Astrocyte (in vitro differentiated cells and primary cell): ENCODE results near the gene OR56A4. TPM values are rescaled to one million over a fixed set of nuclear protein-coding genes. Genes with fewer than 3 reads are reported as not detected.

Source experiments
- DNase-seq: peaks from one replicate; pipeline ENCODE4 v3.0.0-alpha.2; 2010; ENCODE audit warnings: low read depth
- FAIRE-seq: peaks from 2 replicates; lab custom pipeline; 2011; peaks lifted over from hg19 to GRCh38; lab: Jason Lieb, UNC
- H2AFZ ChIP-seq: 2 replicates; pipeline ENCODE4 v1.6.0; 2012; ENCODE audit warnings: low read depth, low read length, inconsistent platforms
- H3K27ac ChIP-seq: 2 replicates; pipeline ENCODE4 v1.5.1; 2011; ENCODE audit warnings: low read depth, low read length, inconsistent platforms
- H3K27me3 ChIP-seq: 2 replicates; pipeline ENCODE4 v1.6.0; 2011; ENCODE audit warnings: low read length, inconsistent platforms; ENCODE audit not compliant: insufficient read depth
- H3K36me3 ChIP-seq: 2 replicates; pipeline ENCODE4 v1.5.1; 2011; ENCODE audit warnings: low read length, inconsistent platforms; ENCODE audit not compliant: insufficient read depth
- H3K4me1 ChIP-seq: 2 replicates; pipeline ENCODE4 v1.5.1; 2011; ENCODE audit warnings: low read length, inconsistent platforms; ENCODE audit not compliant: insufficient read depth
- H3K4me2 ChIP-seq: 2 replicates; pipeline ENCODE4 v1.6.0; 2012; ENCODE audit warnings: low read length, inconsistent platforms
- H3K4me3 ChIP-seq: 2 replicates; pipeline ENCODE4 v1.5.1; 2011; ENCODE audit warnings: low read depth, mild to moderate bottlenecking, low read length, inconsistent platforms; ENCODE audit not compliant: insufficient read depth
- H3K79me2 ChIP-seq: 2 replicates; pipeline ENCODE4 v1.6.0; 2012; ENCODE audit warnings: mild to moderate bottlenecking, low read length, inconsistent platforms; ENCODE audit not compliant: insufficient read depth
- H3K9ac ChIP-seq: 2 replicates; pipeline ENCODE4 v1.6.0; 2012; ENCODE audit warnings: mild to moderate bottlenecking, low read length, inconsistent platforms
- H3K9me3 ChIP-seq: 2 replicates; pipeline ENCODE4 v1.5.1; 2012; ENCODE audit warnings: low read depth, mild to moderate bottlenecking, low read length, inconsistent platforms; ENCODE audit not compliant: insufficient read depth
- H4K20me1 ChIP-seq: 2 replicates; pipeline ENCODE4 v1.6.0; 2012; ENCODE audit warnings: low read length, inconsistent platforms; ENCODE audit not compliant: insufficient read depth
- H3K27ac Mint-ChIP-seq: one replicate; pipeline ENCODE4 v1.8.0; 2021; ENCODE audit warnings: mild to moderate bottlenecking, mixed read lengths; ENCODE audit not compliant: unreplicated experiment
- H3K27me3 Mint-ChIP-seq: one replicate; pipeline ENCODE4 v1.8.0; 2021; ENCODE audit warnings: low read depth, mixed read lengths; ENCODE audit not compliant: unreplicated experiment
- H3K36me3 Mint-ChIP-seq: one replicate; pipeline ENCODE4 v1.8.0; 2021; ENCODE audit warnings: low read depth, mixed read lengths; ENCODE audit not compliant: unreplicated experiment
- H3K4me1 Mint-ChIP-seq: one replicate; pipeline ENCODE4 v1.8.0; 2021; ENCODE audit warnings: low read depth, mixed read lengths; ENCODE audit not compliant: unreplicated experiment
- H3K4me3 Mint-ChIP-seq: one replicate; pipeline ENCODE4 v1.8.0; 2021; ENCODE audit warnings: mild to moderate bottlenecking, moderate library complexity, mixed read lengths; ENCODE audit not compliant: unreplicated experiment
- H3K9me3 Mint-ChIP-seq: one replicate; pipeline ENCODE4 v1.8.0; 2021; ENCODE audit warnings: mild to moderate bottlenecking, mixed read lengths; ENCODE audit not compliant: unreplicated experiment
- EZH2 ChIP-seq: IDR thresholded peaks from 2 replicates; pipeline ENCODE4 v1.6.1; 2012; ENCODE audit warnings: mild to moderate bottlenecking, low read length, inconsistent platforms; ENCODE audit not compliant: insufficient read depth
- total RNA-seq: library from RNA; stranded (reverse); gene quantifications from 2 replicates; pipeline ENCODE4 v1.2.1, GENCODE V29; 2021
- TF ChIP-seq, protein P1 (sequence below): IDR thresholded peaks from 2 replicates; pipeline ENCODE4 v1.5.1; 2011; ENCODE audit warnings: low read depth, mild to moderate bottlenecking, inconsistent platforms, low read length, moderate library complexity; ENCODE audit not compliant: insufficient read depth

OR56A4 gene
- total RNA-seq, 1 donor from 2014 or later, result not detected

DNA sequence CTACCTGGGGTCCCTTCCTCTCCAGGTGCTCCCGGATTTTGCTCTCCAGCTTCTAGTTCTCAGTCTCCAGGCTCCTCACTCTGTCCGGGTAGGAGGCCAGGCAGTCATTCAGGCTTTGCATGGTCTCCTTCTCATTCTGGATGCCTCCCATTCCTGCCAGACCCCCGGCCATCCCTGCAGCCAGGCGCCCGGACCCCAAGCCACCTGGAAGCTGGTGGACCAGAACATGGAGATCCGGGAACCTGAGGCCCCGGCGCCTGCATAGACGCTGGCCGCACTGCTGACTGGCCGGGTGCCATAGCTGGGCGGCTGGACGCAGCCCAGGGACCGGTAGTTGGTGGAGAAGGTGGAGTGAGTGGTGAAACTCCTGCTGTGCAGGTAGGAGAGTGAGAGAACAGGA is 12.0 kb downstream of the OR56A4 start:
- Mint-ChIP-seq H3K4me3 (no peak overlapping the region), H3K27me3 (peaks cover 14% of the 10 kb centered on the region), H3K9me3 (no peaks in the 10 kb centered on the region), H3K4me1 (no peaks in the 10 kb centered on the region), H3K27ac (no peak overlapping the region), H3K36me3 (no peaks in the 10 kb centered on the region)
- Histone ChIP-seq H3K9me3 (peaks cover 3% of the 10 kb centered on the region), H3K4me1 (no peaks in the 10 kb centered on the region), H2AFZ (no peak overlapping the region), H3K4me2 (no peak overlapping the region), H3K9ac (no peak overlapping the region), H4K20me1 (no peaks in the 10 kb centered on the region), H3K4me3 (no peak overlapping the region), H3K79me2 (no peaks in the 10 kb centered on the region), H3K27ac (no peak overlapping the region), H3K27me3 (no peaks in the 10 kb centered on the region), H3K36me3 (no peaks in the 10 kb centered on the region)
- FAIRE-seq (no peak), DNase-seq (no peak)
- TF ChIP-seq, protein P1, sequence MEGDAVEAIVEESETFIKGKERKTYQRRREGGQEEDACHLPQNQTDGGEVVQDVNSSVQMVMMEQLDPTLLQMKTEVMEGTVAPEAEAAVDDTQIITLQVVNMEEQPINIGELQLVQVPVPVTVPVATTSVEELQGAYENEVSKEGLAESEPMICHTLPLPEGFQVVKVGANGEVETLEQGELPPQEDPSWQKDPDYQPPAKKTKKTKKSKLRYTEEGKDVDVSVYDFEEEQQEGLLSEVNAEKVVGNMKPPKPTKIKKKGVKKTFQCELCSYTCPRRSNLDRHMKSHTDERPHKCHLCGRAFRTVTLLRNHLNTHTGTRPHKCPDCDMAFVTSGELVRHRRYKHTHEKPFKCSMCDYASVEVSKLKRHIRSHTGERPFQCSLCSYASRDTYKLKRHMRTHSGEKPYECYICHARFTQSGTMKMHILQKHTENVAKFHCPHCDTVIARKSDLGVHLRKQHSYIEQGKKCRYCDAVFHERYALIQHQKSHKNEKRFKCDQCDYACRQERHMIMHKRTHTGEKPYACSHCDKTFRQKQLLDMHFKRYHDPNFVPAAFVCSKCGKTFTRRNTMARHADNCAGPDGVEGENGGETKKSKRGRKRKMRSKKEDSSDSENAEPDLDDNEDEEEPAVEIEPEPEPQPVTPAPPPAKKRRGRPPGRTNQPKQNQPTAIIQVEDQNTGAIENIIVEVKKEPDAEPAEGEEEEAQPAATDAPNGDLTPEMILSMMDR, result no peak
- no peak for TF ChIP-seq EZH2

DNA sequence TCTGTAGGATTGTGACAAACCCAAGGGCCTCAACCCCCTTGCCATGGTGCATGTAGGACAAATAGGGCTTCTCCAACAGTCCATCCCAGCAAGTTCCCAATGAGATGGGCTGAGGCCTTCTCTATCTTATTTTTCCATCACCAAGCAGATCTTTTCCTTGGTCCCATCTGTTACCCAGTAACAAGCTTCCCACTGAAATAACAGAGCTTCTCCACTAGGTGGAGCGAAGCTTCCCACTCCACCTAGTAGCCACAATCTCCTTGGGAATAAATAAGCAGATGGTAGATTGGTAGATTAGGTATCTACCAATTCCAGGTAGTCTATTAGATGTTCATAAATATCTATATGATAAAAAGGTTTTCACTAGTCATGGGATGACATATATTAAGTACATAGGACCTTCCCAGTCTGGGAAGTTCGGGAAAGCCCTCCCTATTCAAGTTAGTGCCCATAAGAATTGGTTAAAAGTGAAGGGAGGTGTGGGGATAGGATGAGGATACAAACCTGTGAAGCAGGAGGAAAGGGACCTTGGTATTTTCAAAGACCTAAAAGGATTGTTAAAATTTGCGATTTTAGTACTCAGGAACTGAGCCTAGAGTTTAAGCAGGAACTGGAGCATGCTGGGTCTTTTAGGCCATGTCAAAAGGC is 14.0 kb downstream of the OR56A4 start:
- no peak for TF ChIP-seq EZH2
- TF ChIP-seq, protein P1, result no peak
- Mint-ChIP-seq H3K27ac (no peak overlapping the region), H3K9me3 (no peaks in the 10 kb centered on the region), H3K4me3 (no peak overlapping the region), H3K4me1 (no peaks in the 10 kb centered on the region), H3K27me3 (peaks cover 10% of the 10 kb centered on the region), H3K36me3 (no peaks in the 10 kb centered on the region)
- no peaks in the 10 kb centered on the region for H3K4me1 ChIP-seq
- H2AFZ ChIP-seq, result no peak overlapping the region
- H3K27me3 ChIP-seq, result no peaks in the 10 kb centered on the region
- FAIRE-seq, result no peak
- no peak overlapping the region for H3K4me2 ChIP-seq
- no peak for DNase-seq
- H3K4me3 ChIP-seq, result no peak overlapping the region
- H3K27ac ChIP-seq, result no peak overlapping the region
- no peaks in the 10 kb centered on the region for H4K20me1 ChIP-seq
- H3K9me3 ChIP-seq, result peaks cover 3% of the 10 kb centered on the region
- H3K9ac ChIP-seq, result no peak overlapping the region
- no peaks in the 10 kb centered on the region for H3K36me3 ChIP-seq
- H3K79me2 ChIP-seq, result no peaks in the 10 kb centered on the region

DNA sequence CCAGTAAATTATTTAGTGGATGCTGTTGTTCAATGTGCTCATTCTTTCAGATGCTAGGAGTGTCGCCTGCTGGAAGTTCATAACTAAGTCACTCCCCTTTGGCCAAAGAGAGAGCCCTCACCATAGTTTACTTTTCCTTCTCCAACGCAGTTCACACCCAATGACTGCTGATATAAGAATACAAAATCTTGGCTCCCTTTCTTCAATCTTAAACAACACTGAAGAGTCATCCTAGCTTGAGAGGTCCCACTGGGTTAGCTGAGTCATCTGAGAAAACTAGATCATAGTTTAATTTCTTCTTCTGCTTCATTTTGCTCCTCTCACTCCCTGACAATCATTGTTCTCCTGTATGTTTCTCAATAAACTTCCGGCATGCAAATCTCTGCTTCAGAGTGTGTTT is 14.6 kb downstream of the OR56A4 start:
- Mint-ChIP-seq H3K36me3 (no peaks in the 10 kb centered on the region), H3K4me1 (no peaks in the 10 kb centered on the region), H3K9me3 (no peaks in the 10 kb centered on the region), H3K27me3 (peaks cover 11% of the 10 kb centered on the region), H3K4me3 (no peak overlapping the region), H3K27ac (no peak overlapping the region)
- Histone ChIP-seq H2AFZ (no peak overlapping the region), H3K4me2 (no peak overlapping the region), H3K27me3 (no peaks in the 10 kb centered on the region), H3K27ac (no peak overlapping the region), H3K9ac (no peak overlapping the region), H3K4me3 (no peak overlapping the region), H3K79me2 (no peaks in the 10 kb centered on the region), H3K4me1 (no peaks in the 10 kb centered on the region), H4K20me1 (no peaks in the 10 kb centered on the region), H3K36me3 (no peaks in the 10 kb centered on the region), H3K9me3 (peaks cover 3% of the 10 kb centered on the region)
- FAIRE-seq, result no peak
- TF ChIP-seq EZH2, result no peak
- TF ChIP-seq, protein P1, result no peak
- DNase-seq, result no peak
